ENCODE measurements around the gene DLEC1. TPM values are rescaled to one million over a fixed set of nuclear protein-coding genes. Genes with fewer than 3 reads are reported as not detected.
"Not testable (repeated sequence)": the region's sequence is repeated elsewhere in the genome, so short reads cannot be mapped to it uniquely, and the experiment has no call there.

Gene DLEC1
- polyA plus RNA-seq, 1 experiment, result 0.06 TPM

GRCh38 chr3:38154625-38155255, 115.7 kb downstream of the DLEC1 start:
- CTCF ChIA-PET, result interaction anchor here (0.8 to 1.7 kb wide), 2 partner anchors 9 to 325 kb away, joined by 3 to 6 read pairs; no protein-coding TSS in a partner anchor
- DNase-seq (ENCODE audit: low read depth), result no peak
- POLR2A ChIA-PET, result interaction anchor here (0.6 kb wide), 1 partner anchor 13 kb away, joined by 3 read pairs; no protein-coding TSS in a partner anchor
- no peaks in the 10 kb centered on the region for H3K36me3 ChIP-seq (ENCODE audit: control insufficient read depth, insufficient read depth, low read length)
- TF ChIP-seq, protein P1, sequence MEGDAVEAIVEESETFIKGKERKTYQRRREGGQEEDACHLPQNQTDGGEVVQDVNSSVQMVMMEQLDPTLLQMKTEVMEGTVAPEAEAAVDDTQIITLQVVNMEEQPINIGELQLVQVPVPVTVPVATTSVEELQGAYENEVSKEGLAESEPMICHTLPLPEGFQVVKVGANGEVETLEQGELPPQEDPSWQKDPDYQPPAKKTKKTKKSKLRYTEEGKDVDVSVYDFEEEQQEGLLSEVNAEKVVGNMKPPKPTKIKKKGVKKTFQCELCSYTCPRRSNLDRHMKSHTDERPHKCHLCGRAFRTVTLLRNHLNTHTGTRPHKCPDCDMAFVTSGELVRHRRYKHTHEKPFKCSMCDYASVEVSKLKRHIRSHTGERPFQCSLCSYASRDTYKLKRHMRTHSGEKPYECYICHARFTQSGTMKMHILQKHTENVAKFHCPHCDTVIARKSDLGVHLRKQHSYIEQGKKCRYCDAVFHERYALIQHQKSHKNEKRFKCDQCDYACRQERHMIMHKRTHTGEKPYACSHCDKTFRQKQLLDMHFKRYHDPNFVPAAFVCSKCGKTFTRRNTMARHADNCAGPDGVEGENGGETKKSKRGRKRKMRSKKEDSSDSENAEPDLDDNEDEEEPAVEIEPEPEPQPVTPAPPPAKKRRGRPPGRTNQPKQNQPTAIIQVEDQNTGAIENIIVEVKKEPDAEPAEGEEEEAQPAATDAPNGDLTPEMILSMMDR (IDR thresholded peaks at IDR 0.05; ENCODE audit: insufficient read depth, low read depth, low read length), result no peak
- no peaks in the 10 kb centered on the region for H3K27me3 ChIP-seq (ENCODE audit: control insufficient read depth, insufficient read depth, low read length)
- H3K4me3 ChIP-seq (ENCODE audit: low read depth, low read length), result no peak overlapping the region

- no peak for DNase-seq (ENCODE audit: low read depth)
- no peaks in the 10 kb centered on the region for H3K36me3 ChIP-seq (ENCODE audit: control insufficient read depth, insufficient read depth, low read length)
- H3K4me3 ChIP-seq (ENCODE audit: low read depth, low read length), result no peak overlapping the region
- TF ChIP-seq, protein P1 (IDR thresholded peaks at IDR 0.05; ENCODE audit: insufficient read depth, low read depth, low read length), result no peak
- POLR2A ChIA-PET, result no interaction called here
- CTCF ChIA-PET, result interaction anchor here (1.2 to 1.7 kb wide), 2 partner anchors 8 to 23 kb away, joined by 4 to 6 read pairs; no protein-coding TSS in a partner anchor
- H3K27me3 ChIP-seq (ENCODE audit: control insufficient read depth, insufficient read depth, low read length), result no peaks in the 10 kb centered on the region
Measured at GRCh38 chr3:38155825-38156224, 116.8 kb downstream of the DLEC1 start.

- ChIA-PET CTCF (interaction anchor here (0.9 kb wide), 1 partner anchor 190 kb away, joined by 3 read pairs; the partner anchor contains the start of gene XYLB), POLR2A (no interaction called here)
- no peak overlapping the region for H3K4me3 ChIP-seq (ENCODE audit: low read depth, low read length)
- no peaks in the 10 kb centered on the region for H3K36me3 ChIP-seq (ENCODE audit: control insufficient read depth, insufficient read depth, low read length)
- no peak for DNase-seq (ENCODE audit: low read depth)
- TF ChIP-seq, protein P1 (IDR thresholded peaks at IDR 0.05; ENCODE audit: insufficient read depth, low read depth, low read length), result no peak
- H3K27me3 ChIP-seq (ENCODE audit: control insufficient read depth, insufficient read depth, low read length), result no peaks in the 10 kb centered on the region
Measured at GRCh38 chr3:38157117-38157516, 118.1 kb downstream of the DLEC1 start.

DNA sequence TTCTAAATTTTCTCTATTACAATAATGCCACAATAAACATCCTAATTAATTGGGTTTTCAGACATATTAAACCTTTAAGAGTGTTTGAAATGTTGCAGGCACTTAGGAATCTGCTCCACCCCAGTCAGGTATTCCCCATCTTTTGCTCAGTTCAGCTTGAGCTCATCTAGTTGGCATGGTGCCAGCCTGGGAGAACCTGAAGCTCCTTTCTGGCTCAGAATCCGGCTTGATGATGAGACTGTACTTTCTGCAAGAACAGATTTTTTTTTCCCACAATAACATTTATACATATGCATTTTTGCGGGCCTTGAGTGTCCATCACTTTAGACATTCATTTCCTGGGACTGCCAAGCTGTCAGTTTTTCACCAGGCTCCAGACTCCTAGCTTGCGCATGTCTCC, 118.6 kb downstream of the DLEC1 start:
- Histone ChIP-seq H3K27me3 (ENCODE audit: control insufficient read depth, insufficient read depth, low read length) (no peaks in the 10 kb centered on the region), H3K4me3 (ENCODE audit: low read depth, low read length) (no peak overlapping the region), H3K36me3 (ENCODE audit: control insufficient read depth, insufficient read depth, low read length) (no peaks in the 10 kb centered on the region)
- POLR2A ChIA-PET, result no interaction called here
- no peak for DNase-seq (ENCODE audit: low read depth)
- TF ChIP-seq, protein P1 (IDR thresholded peaks at IDR 0.05; ENCODE audit: insufficient read depth, low read depth, low read length), result no peak
- CTCF ChIA-PET, result interaction anchor here (0.9 kb wide), 1 partner anchor 189 kb away, joined by 3 read pairs; the partner anchor contains the start of gene XYLB

GRCh38 chr3:38158472-38158871, 119.5 kb downstream of the DLEC1 start:
- POLR2A ChIA-PET, result no interaction called here
- DNase-seq (ENCODE audit: low read depth), result no peak
- CTCF ChIA-PET, result interaction anchor here (0.9 kb wide), 1 partner anchor 54 kb away, joined by 3 read pairs; no protein-coding TSS in a partner anchor
- TF ChIP-seq, protein P1 (IDR thresholded peaks at IDR 0.05; ENCODE audit: insufficient read depth, low read depth, low read length), result no peak
- Histone ChIP-seq H3K27me3 (ENCODE audit: control insufficient read depth, insufficient read depth, low read length) (no peaks in the 10 kb centered on the region), H3K4me3 (ENCODE audit: low read depth, low read length) (no peak overlapping the region), H3K36me3 (ENCODE audit: control insufficient read depth, insufficient read depth, low read length) (no peaks in the 10 kb centered on the region)

DNA sequence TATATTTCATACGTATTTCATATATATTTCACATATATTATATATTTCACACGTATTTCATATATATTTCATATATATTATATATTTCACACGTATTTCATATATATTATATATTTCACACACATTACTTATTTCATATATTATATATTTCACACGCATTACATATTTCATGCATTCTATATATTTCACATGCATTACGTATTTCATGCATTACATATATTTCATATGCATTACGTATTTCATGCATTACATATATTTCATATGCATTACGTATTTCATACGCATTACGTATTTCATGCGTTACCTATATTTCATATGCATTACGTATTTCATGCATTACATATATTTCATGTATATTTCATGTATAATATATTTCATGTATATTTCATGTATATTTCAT, 121.7 kb downstream of the DLEC1 start:
- DNase-seq (ENCODE audit: low read depth); H3K27me3 ChIP-seq (ENCODE audit: control insufficient read depth, insufficient read depth, low read length); CTCF ChIA-PET; H3K4me3 ChIP-seq (ENCODE audit: low read depth, low read length); POLR2A ChIA-PET; H3K36me3 ChIP-seq (ENCODE audit: control insufficient read depth, insufficient read depth, low read length): not testable (repeated sequence)

Data from BJ (cell line).